GM23338 (cell line): Measurements from ENCODE around the gene MIAT.

Source experiments
- CREB1 ChIP-seq: fragments of 250-450 bp; sonication (Bioruptor Pico); IDR thresholded peaks from 2 replicates; pipeline ENCODE4 v1.5.0; 2020; ENCODE audit warnings: low read depth, mild to moderate bottlenecking, moderate library complexity
- EZH2 ChIP-seq: fragments of 200-600 bp; sonication (generic); IDR thresholded peaks from one replicate; pipeline ENCODE4 v1.8.0; 2017; ENCODE audit warnings: antibody characterized with exemption, mild to moderate bottlenecking, low read depth; ENCODE audit not compliant: unreplicated experiment
- EZH2phosphoT487 ChIP-seq: fragments of 200-600 bp; sonication (generic); IDR thresholded peaks from one replicate; pipeline ENCODE4 v1.8.1; 2018; ENCODE audit warnings: antibody characterized with exemption; ENCODE audit not compliant: unreplicated experiment
- JUNB ChIP-seq: IDR thresholded peaks from one replicate; pipeline ENCODE4 v1.6.1; 2016; ENCODE audit warnings: antibody characterized with exemption; ENCODE audit not compliant: unreplicated experiment
- NANOG ChIP-seq: IDR thresholded peaks from 2 replicates; pipeline ENCODE4 v1.6.1; 2016; ENCODE audit warnings: antibody characterized with exemption, borderline replicate concordance
- POLR2AphosphoS5 ChIP-seq: IDR thresholded peaks from 2 replicates; pipeline ENCODE4 v1.6.1; 2016; ENCODE audit warnings: antibody characterized with exemption, low read depth
- STAT1 ChIP-seq: IDR thresholded peaks from one replicate; pipeline ENCODE4 v1.6.1; 2016; ENCODE audit warnings: antibody characterized with exemption; ENCODE audit not compliant: unreplicated experiment
- ZNF114 ChIP-seq: fragments of 250-450 bp; sonication (Bioruptor Pico); IDR thresholded peaks from 2 replicates; pipeline ENCODE4 v1.5.0; 2020; ENCODE audit warnings: mild to moderate bottlenecking, moderate library complexity
- ZNF331 ChIP-seq: fragments of 250-450 bp; sonication (Bioruptor Pico); IDR thresholded peaks from 2 replicates; pipeline ENCODE4 v1.5.0; 2020; ENCODE audit warnings: low read depth, mild to moderate bottlenecking, moderate library complexity
- TF ChIP-seq, protein P1 (sequence below), 2 experiments: fragments of 200-600 bp in 1 of 2; sonication (generic) in 1 of 2; conservative IDR thresholded peaks; 2 replicates each; pipeline versions ENCODE4 v1.5.1 to v1.6.1; 2016 to 2017; ENCODE audit warnings: antibody characterized with exemption in 2 of 2, low read depth in 2 of 2, mild to moderate bottlenecking in 2 of 2, moderate library complexity in 1 of 2
- TF ChIP-seq, protein P2 (sequence below): IDR thresholded peaks from one replicate; pipeline ENCODE4 v1.6.1; 2018; ENCODE audit warnings: antibody characterized with exemption; ENCODE audit not compliant: unreplicated experiment
- TF ChIP-seq, protein P3 (sequence below): IDR thresholded peaks from 2 replicates; pipeline ENCODE4 v1.6.1; 2016; ENCODE audit warnings: antibody characterized with exemption
- TF ChIP-seq, protein P4 (sequence below): fragments of 250-450 bp; sonication (Bioruptor Pico); IDR thresholded peaks from 2 replicates; pipeline ENCODE4 v1.5.0; 2020; ENCODE audit warnings: mild to moderate bottlenecking, moderate library complexity

DNA sequence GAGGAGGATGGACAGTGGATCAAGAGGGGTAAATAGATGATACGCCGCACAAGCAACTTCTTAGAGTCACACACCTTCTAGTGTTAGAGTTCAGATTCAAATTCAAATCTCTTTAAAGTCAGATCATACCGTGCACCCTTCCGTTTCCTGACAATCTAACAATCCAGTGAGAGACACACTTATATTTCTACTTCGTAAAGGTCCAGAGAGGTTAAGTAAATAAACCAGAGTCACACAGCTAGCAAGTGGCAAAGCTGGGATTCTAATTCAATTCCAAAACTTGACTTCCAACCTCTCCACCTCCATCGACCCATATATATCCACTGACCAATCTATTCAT, 34.0 kb downstream of the MIAT start:
- TF ChIP-seq, protein P1, sequence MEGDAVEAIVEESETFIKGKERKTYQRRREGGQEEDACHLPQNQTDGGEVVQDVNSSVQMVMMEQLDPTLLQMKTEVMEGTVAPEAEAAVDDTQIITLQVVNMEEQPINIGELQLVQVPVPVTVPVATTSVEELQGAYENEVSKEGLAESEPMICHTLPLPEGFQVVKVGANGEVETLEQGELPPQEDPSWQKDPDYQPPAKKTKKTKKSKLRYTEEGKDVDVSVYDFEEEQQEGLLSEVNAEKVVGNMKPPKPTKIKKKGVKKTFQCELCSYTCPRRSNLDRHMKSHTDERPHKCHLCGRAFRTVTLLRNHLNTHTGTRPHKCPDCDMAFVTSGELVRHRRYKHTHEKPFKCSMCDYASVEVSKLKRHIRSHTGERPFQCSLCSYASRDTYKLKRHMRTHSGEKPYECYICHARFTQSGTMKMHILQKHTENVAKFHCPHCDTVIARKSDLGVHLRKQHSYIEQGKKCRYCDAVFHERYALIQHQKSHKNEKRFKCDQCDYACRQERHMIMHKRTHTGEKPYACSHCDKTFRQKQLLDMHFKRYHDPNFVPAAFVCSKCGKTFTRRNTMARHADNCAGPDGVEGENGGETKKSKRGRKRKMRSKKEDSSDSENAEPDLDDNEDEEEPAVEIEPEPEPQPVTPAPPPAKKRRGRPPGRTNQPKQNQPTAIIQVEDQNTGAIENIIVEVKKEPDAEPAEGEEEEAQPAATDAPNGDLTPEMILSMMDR (conservative IDR thresholded peaks at IDR 0.05; ENCODE audit: low read depth in 2 of 2), result no peak
- TF ChIP-seq, protein P2, sequence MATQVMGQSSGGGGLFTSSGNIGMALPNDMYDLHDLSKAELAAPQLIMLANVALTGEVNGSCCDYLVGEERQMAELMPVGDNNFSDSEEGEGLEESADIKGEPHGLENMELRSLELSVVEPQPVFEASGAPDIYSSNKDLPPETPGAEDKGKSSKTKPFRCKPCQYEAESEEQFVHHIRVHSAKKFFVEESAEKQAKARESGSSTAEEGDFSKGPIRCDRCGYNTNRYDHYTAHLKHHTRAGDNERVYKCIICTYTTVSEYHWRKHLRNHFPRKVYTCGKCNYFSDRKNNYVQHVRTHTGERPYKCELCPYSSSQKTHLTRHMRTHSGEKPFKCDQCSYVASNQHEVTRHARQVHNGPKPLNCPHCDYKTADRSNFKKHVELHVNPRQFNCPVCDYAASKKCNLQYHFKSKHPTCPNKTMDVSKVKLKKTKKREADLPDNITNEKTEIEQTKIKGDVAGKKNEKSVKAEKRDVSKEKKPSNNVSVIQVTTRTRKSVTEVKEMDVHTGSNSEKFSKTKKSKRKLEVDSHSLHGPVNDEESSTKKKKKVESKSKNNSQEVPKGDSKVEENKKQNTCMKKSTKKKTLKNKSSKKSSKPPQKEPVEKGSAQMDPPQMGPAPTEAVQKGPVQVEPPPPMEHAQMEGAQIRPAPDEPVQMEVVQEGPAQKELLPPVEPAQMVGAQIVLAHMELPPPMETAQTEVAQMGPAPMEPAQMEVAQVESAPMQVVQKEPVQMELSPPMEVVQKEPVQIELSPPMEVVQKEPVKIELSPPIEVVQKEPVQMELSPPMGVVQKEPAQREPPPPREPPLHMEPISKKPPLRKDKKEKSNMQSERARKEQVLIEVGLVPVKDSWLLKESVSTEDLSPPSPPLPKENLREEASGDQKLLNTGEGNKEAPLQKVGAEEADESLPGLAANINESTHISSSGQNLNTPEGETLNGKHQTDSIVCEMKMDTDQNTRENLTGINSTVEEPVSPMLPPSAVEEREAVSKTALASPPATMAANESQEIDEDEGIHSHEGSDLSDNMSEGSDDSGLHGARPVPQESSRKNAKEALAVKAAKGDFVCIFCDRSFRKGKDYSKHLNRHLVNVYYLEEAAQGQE, result no peak
- TF ChIP-seq EZH2, result no peak
- TF ChIP-seq ZNF114 (CRISPR knock-in tag), result no peak
- no peak for TF ChIP-seq STAT1
- no peak for TF ChIP-seq POLR2AphosphoS5
- TF ChIP-seq ZNF331, result no peak
- TF ChIP-seq EZH2phosphoT487, result no peak
- TF ChIP-seq NANOG, result no peak
- TF ChIP-seq, protein P3, sequence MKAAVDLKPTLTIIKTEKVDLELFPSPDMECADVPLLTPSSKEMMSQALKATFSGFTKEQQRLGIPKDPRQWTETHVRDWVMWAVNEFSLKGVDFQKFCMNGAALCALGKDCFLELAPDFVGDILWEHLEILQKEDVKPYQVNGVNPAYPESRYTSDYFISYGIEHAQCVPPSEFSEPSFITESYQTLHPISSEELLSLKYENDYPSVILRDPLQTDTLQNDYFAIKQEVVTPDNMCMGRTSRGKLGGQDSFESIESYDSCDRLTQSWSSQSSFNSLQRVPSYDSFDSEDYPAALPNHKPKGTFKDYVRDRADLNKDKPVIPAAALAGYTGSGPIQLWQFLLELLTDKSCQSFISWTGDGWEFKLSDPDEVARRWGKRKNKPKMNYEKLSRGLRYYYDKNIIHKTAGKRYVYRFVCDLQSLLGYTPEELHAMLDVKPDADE, result no peak
- TF ChIP-seq JUNB, result no peak
- TF ChIP-seq, protein P4, sequence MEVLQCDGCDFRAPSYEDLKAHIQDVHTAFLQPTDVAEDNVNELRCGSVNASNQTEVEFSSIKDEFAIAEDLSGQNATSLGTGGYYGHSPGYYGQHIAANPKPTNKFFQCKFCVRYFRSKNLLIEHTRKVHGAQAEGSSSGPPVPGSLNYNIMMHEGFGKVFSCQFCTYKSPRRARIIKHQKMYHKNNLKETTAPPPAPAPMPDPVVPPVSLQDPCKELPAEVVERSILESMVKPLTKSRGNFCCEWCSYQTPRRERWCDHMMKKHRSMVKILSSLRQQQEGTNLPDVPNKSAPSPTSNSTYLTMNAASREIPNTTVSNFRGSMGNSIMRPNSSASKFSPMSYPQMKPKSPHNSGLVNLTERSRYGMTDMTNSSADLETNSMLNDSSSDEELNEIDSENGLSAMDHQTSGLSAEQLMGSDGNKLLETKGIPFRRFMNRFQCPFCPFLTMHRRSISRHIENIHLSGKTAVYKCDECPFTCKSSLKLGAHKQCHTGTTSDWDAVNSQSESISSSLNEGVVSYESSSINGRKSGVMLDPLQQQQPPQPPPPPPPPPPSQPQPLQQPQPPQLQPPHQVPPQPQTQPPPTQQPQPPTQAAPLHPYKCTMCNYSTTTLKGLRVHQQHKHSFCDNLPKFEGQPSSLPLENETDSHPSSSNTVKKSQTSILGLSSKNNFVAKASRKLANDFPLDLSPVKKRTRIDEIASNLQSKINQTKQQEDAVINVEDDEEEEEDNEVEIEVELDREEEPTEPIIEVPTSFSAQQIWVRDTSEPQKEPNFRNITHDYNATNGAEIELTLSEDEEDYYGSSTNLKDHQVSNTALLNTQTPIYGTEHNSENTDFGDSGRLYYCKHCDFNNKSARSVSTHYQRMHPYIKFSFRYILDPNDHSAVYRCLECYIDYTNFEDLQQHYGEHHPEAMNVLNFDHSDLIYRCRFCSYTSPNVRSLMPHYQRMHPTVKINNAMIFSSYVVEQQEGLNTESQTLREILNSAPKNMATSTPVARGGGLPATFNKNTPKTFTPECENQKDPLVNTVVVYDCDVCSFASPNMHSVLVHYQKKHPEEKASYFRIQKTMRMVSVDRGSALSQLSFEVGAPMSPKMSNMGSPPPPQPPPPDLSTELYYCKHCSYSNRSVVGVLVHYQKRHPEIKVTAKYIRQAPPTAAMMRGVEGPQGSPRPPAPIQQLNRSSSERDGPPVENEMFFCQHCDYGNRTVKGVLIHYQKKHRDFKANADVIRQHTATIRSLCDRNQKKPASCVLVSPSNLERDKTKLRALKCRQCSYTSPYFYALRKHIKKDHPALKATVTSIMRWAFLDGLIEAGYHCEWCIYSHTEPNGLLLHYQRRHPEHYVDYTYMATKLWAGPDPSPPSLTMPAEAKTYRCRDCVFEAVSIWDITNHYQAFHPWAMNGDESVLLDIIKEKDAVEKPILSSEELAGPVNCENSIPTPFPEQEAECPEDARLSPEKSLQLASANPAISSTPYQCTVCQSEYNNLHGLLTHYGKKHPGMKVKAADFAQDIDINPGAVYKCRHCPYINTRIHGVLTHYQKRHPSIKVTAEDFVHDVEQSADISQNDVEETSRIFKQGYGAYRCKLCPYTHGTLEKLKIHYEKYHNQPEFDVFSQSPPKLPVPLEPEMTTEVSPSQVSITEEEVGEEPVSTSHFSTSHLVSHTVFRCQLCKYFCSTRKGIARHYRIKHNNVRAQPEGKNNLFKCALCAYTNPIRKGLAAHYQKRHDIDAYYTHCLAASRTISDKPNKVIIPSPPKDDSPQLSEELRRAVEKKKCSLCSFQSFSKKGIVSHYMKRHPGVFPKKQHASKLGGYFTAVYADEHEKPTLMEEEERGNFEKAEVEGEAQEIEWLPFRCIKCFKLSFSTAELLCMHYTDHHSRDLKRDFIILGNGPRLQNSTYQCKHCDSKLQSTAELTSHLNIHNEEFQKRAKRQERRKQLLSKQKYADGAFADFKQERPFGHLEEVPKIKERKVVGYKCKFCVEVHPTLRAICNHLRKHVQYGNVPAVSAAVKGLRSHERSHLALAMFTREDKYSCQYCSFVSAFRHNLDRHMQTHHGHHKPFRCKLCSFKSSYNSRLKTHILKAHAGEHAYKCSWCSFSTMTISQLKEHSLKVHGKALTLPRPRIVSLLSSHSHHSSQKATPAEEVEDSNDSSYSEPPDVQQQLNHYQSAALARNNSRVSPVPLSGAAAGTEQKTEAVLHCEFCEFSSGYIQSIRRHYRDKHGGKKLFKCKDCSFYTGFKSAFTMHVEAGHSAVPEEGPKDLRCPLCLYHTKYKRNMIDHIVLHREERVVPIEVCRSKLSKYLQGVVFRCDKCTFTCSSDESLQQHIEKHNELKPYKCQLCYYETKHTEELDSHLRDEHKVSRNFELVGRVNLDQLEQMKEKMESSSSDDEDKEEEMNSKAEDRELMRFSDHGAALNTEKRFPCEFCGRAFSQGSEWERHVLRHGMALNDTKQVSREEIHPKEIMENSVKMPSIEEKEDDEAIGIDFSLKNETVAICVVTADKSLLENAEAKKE (CRISPR knock-in tag), result no peak
- no peak for TF ChIP-seq CREB1
